Activated CD8-positive, alpha-beta memory T cell treated with anti-CD3 and anti-CD28 coated beads, Interleukin-2, amount 50 U/mL, for 48 hours (primary cell): ENCODE measurements around the gene ERC1.
"Not testable (repeated sequence)": the region's sequence is repeated elsewhere in the genome, so short reads cannot be mapped to it uniquely, and the experiment has no call there.

Source experiments
- DNase-seq: peaks from one replicate; pipeline ENCODE4 v3.0.0-alpha.2; 2020

ERC1 gene

DNA sequence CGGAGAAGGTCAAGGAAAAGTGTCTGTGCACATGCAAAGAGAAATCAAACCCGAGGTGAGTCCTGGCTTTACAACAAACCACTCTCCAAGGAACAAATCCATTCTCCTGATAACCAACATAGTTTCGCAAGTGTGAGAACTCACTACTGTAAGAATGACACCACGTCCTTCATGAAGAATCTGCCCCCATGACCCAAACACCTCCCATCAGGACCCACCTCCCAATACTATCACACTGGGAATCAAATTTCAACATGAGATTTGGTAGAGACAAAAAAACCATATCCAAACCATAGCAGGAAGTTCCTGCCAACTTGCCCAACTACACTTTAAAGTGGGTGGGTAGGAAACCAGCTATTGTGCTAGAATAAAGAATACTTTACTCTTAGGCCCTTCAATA, 2.4 kb upstream of the ERC1 start:
- DNase-seq, result no peak

GRCh38 chr12:989051-989450, 2.0 kb upstream of the ERC1 start:
- no peak for DNase-seq

DNA sequence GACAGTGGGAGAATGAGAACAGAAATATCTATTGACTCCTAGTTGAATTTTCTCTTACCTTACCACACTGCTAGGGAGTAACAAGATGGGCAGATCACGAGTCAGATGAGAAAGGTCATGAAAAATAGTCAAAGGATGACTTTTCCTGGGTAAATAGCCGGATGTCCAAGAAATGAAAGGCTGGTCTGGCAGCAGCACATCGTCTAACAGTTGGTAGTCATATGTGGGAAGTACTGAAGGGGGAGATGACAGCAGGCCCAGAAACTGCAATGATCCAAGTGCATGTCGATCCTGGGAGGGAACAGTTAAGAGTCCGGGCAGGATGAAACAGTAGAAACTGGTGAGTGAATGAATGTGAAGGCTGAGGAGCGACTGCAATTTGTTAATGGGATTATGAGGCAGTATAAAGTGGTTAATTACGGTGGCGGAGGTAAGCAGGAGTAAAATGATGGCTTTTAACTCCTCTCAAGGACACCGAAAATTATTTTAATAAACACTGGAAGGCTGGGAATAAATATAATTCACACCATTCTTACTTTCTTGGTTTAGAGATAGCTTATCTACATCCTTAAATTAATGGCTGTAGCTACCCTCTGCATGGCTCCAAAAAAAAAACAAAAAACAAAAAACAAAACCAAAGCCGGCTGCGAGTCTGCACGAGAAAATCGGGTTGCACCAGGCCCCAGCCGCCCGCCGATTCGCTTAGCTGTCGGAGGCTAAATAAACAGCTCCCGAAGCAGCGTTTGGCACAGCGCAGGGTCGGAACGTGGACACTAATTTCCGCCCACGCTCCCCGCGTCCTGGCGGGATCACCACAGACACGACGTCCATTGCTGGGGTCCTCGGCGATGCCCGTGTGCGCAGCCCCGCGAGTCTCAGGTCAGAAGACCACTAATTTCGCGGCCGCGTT, 1.0 kb upstream of the ERC1 start:
- peak; percentile 84 for DNase-seq

- DNase-seq, result no peak
These were observed 619 bp downstream of the ERC1 start for GRCh38 chr12:991350-992333.

GRCh38 chr12:992647-993046, 1.6 kb downstream of the ERC1 start:
- no peak for DNase-seq

DNA sequence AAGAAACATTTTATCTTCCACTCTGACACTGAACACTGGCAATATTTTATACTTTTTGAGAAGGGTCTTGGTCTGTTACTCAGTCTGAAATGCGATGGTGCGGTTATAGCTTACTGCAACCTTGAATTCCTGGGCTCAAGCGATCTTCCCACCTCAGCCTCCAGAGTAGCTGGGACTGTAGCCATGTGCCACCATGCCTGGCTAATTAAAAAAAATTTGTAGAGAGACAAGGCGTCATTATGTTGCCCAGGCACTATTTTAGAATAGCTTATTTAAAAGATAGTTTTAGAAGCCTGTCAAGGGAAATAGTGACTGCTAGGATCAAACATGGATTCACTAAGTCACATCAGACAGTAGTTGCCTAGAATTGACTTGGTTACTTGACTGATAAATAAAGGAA, 5.9 kb downstream of the ERC1 start:
- DNase-seq, result no peak

DNA sequence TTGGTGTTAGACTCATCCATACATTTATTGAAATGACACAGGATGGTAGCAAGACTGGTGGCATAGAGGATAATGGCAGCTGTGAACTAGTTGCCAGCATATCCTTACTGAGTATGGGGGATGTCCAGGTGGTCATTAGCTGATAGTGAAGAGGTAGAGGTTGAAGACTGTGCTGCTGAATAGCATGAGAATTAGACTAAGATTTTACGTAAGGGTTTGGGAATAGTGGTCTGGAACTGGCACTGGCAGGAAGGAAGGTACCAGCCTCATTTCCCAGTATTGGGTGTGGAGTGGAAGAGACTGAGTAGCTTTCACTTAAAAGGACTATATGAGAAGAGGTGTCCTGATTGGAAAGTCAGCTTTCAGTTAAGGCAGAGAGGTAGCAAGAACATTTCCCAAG, 6.5 kb downstream of the ERC1 start:
- no peak for DNase-seq

GRCh38 chr12:998020-998874, 7.2 kb downstream of the ERC1 start:
- DNase-seq, result no peak

GRCh38 chr12:999736-1000135, 8.7 kb downstream of the ERC1 start:
- DNase-seq, result not testable (repeated sequence)

DNA sequence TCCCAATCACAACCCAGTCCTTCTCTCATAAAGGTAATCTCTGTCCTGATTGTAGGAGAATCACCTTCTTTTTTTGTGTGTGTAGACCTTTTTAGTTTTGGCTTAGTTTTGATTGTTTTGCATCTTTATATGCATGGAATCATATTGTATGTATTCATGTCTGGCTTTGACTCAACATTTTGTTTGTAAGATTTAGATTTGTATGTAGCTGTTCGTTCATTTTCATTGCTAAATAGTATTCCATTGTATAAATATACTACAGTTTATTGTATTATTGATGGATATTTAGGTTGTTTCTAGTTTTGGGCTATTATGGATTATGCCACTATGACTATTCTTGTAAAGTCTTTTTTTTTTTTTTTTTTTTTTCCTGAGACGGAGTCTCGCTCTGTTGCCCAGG, 10.5 kb downstream of the ERC1 start:
- DNase-seq, result no peak

GRCh38 chr12:1003600-1004271, 12.7 kb downstream of the ERC1 start:
- no peak for DNase-seq

DNA sequence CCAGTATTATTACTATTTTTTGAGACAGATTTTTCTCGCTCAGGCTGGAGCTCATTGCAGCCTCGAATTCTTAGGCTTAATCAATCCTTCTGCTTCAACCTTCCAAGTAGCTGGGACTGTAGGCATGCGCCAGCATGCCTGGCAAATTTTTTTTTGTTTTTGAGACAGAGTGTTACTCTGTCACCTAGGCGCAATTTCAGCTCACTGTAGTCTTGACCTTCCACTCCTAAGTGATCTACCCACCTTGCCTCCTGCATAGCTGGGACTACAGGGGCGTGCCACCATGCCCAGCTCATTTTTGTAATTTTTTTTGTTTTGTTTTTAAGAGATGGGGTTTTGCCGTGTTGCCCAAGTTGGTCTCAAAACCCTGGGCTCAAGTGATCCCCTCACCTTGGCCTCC, 15.2 kb downstream of the ERC1 start:
- DNase-seq, result no peak

DNA sequence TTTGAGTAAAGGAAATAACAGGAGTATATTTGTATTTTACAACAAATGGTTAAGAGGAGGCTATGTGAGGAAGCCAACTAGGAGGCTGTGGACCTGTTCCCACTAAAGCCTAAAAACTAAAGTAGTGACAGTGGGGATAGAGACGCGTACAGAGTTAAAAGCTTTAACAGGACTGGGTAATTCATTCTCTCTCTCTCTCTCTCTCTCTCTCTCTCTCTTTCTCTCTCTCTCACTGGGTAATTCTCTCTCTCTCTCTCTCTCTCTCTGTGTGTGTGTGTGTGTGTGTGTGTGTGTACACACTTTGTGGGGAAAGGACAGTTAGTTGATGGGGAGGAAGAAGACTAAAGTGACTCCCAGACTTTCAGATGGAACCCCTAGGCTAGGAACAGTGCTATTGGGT, 16.3 kb downstream of the ERC1 start:
- DNase-seq, result no peak

GRCh38 chr12:1007994-1008393, 17.0 kb downstream of the ERC1 start:
- DNase-seq, result no peak

GRCh38 chr12:1011091-1011490, 20.1 kb downstream of the ERC1 start:
- no peak for DNase-seq

DNA sequence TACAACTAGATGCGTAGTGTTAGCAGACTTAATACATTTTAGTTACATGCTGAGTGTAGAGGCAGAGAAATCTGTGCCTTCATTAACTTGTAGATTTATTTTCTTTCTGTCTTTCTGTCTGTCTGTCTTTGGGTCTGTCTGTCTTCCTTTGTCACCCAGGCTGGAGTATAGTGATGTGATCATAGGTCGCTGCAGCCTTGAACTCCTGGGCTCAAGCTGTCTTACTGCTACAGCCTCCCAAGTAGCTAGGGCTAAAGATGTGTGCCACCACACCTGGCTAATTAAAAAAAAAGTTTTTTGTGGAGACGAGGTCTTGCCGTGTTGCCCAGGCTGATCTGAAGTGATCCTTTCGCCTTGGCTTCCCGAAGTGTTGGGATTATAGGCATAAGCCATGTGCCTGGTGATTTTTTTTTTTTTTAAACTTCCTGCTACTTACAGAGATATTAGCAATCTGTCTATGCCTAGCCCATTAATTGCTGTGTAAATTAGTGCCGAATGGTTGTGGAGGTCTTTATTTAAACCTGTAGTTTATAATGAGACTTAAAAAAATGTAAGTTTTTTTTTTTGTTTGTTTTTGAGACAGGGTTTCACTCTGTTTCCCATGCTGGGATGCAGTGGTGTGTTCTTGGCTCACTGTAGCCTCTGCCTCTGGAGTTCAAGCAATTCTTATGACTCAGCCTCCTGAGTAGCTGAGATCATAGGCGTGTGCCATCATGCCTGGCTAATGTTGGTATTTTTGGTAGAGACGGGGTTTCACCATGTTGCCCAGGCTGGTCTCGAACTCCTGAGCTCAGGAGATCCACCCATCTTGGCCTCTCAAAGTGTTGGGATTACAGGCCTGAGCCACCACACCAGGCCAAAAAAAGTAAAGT, 22.8 kb downstream of the ERC1 start:
- DNase-seq, result no peak

- no peak for DNase-seq
These were observed 28.3 kb downstream of the ERC1 start for GRCh38 chr12:1019283-1019682.

DNA sequence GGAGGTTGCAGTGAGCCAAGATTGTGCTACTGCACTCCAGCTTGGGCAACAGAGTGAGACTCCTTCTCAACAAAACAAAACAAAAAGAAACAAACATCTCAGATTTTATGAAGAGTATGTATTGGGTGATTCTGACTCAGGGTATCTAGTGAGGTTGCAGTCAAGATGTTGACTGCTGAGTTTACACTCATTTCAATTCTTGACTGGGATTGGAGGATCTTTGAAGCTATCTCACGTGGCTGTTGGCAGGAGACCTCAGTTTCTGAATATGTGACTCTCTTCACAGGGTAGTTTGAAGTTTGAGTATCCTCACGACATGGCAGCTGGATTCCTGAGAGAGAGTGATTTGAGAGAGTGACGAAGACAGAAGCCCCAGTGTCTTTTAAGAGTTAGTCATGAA, 29.4 kb downstream of the ERC1 start:
- no peak for DNase-seq

- DNase-seq, result no peak
These were observed 31.3 kb downstream of the ERC1 start for GRCh38 chr12:1022032-1022970.

DNA sequence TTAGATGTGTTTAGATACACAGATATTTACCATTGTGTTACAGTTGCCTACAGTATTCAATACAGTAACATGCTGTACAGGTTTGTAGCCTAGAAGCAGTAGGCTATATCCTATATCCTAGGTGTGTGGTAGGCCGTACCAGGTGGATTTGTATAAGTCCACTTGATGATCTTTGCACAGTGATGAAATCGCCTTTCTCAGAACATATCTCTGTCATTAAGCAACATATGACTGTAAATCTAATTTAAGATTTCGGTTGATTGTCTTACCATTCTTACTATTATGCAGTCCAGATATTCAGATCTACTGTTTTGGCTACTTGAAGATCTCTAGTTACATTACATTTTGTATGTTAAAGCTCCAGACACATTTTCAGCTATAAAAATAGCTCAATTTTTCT, 39.8 kb downstream of the ERC1 start:
- DNase-seq, result no peak
